Panc1 (cell line): ENCODE data around the gene INSYN1. TPM values are rescaled to one million over a fixed set of nuclear protein-coding genes. Genes with fewer than 3 reads are reported as not detected.

Experiments used
- ATAC-seq: fragments of 200-7000 bp; cut with Tn5 transposase; 2 replicates; pipeline ENCODE4 v1.9.1; 2020; ENCODE audit warnings: mild to moderate bottlenecking, moderate library complexity
- BruUV-seq: library from RNA; stranded (reverse); fragments of 400-500 nt; replicated peaks from 2 replicates; lab custom pipeline; 2021; lab: Mats Ljungman, UMichigan
- CTCF ChIA-PET: fragments of 300-600 bp; sonication (Branson Sonifier 250); formaldehyde crosslinking; loops from one replicate; lab custom pipeline; 2022; ENCODE audit warnings: antibody characterized with exemption; lab: Charles Lee
- POLR2A ChIA-PET: fragments of 300-600 bp; sonication (Branson Sonifier 250); formaldehyde crosslinking; loops from one replicate; lab custom pipeline; 2022; ENCODE audit warnings: antibody characterized with exemption; lab: Charles Lee
- DNase-seq: peaks from one replicate; pipeline ENCODE4 v3.0.0-alpha.2; 2010; ENCODE audit warnings: low read depth, low spot score
- H3K27ac ChIP-seq: 2 replicates; pipeline ENCODE4 v1.5.1; 2011; ENCODE audit warnings: mild to moderate bottlenecking, low read length, inconsistent platforms
- H3K27me3 ChIP-seq: fragments of 200-500 bp; sonication (Bioruptor generic); 2 replicates; pipeline ENCODE4 v1.6.0; 2014; ENCODE audit warnings: low read length, inconsistent platforms; ENCODE audit not compliant: control insufficient read depth, insufficient read depth
- H3K36me3 ChIP-seq: fragments of 200-500 bp; sonication (Bioruptor generic); 2 replicates; pipeline ENCODE4 v1.5.1; 2014; ENCODE audit warnings: inconsistent platforms, mild to moderate bottlenecking, low read length, moderate library complexity; ENCODE audit not compliant: control insufficient read depth, insufficient read depth
- H3K4me1 ChIP-seq: 2 replicates; pipeline ENCODE4 v1.5.1; 2011; ENCODE audit warnings: inconsistent platforms, mild to moderate bottlenecking, low read length, moderate library complexity; ENCODE audit not compliant: control insufficient read depth, insufficient read depth
- H3K4me3 ChIP-seq, 2 experiments: 2 replicates each; pipeline ENCODE4 v1.5.1; 2011 to 2012; ENCODE audit warnings: low read depth in 2 of 2, low read length in 2 of 2, mild to moderate bottlenecking in 2 of 2, inconsistent platforms in 1 of 2, moderate library complexity in 1 of 2
- H3K9me3 ChIP-seq: fragments of 200-500 bp; sonication (Bioruptor generic); 2 replicates; pipeline ENCODE4 v1.5.1; 2014; ENCODE audit warnings: low read depth, mild to moderate bottlenecking, inconsistent platforms, low read length, moderate library complexity; ENCODE audit not compliant: control insufficient read depth, insufficient read depth
- CTCF ChIP-seq: fragments of 450-650 bp; IDR thresholded peaks from 2 replicates; pipeline ENCODE4 v1.5.1; 2017; ENCODE audit warnings: mild to moderate bottlenecking
- POLR2AphosphoS5 ChIP-seq: IDR thresholded peaks from 2 replicates; pipeline ENCODE4 v1.6.1; 2012; ENCODE audit warnings: mild to moderate bottlenecking, low read depth, low read length, moderate library complexity
- REST ChIP-seq, 2 experiments: IDR thresholded peaks; 2 replicates each; pipeline ENCODE4 v1.6.1; 2011 to 2012; ENCODE audit warnings: low read depth in 2 of 2, control low read depth in 1 of 2, low read length in 1 of 2, mild to moderate bottlenecking in 1 of 2, moderate library complexity in 1 of 2; ENCODE audit not compliant: insufficient read depth in 1 of 2
- SIN3A ChIP-seq: IDR thresholded peaks from 2 replicates; pipeline ENCODE4 v1.6.1; 2012; ENCODE audit warnings: low read depth, mild to moderate bottlenecking, low read length, moderate library complexity, borderline replicate concordance; ENCODE audit not compliant: insufficient read depth
- TCF7L2 ChIP-seq: IDR thresholded peaks from 2 replicates; pipeline ENCODE4 v1.6.1; 2011; ENCODE audit warnings: mild to moderate bottlenecking, low read depth, low read length, inconsistent platforms
- in situ Hi-C: cut with HindIII; loops from 2 replicates; pipeline ENCODE4 v1.10.0; 2016; ENCODE audit warnings: low sequenced_read_pairs, low pct_unique_long_range_greater_than_20kb
- intact Hi-C: fragments of 100-400 bp; cut with micrococcal nuclease; formaldehyde crosslinking; loops from one replicate; pipeline ENCODE4 v1.10.0; 2022; ENCODE audit not compliant: unreplicated experiment
- total RNA-seq: library from RNA; stranded (reverse); gene quantifications from one replicate; pipeline ENCODE4 v1.2.1, GENCODE V29; 2021; ENCODE audit not compliant: unreplicated experiment

The INSYN1 gene
- total RNA-seq, 1 experiment from 2014 or later: 2.6 TPM

DNA sequence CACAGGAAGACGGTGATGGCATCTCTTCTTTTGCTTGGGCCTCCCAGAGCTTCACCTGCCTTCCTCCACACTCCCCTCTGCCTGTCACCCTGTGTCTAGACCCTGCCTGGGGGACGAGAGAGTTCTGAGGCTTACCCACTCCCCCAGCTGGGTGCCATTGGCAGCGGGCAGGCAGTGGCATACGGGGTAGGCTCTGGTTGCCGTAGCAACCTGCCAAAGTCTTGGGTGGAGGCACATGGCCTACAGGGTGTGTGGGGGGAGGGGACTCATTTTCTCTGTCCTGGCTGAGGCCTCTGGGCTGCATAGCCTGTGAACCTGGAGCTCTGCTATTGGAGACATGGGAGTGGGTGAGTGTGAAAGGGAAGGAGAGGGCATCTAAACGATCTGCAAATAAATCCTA, 4.4 kb downstream of the INSYN1 start:
- no peaks in the 10 kb centered on the region; the same call in 1 of the 2 replicates for H3K27me3 ChIP-seq
- POLR2A ChIA-PET: interaction anchor here (0.6 kb wide), 1 partner anchor 117 kb away, joined by 6 read pairs; no protein-coding TSS in a partner anchor
- no peak for TF ChIP-seq CTCF
- TF ChIP-seq REST (IDR thresholded peaks at IDR 0.05; ENCODE audit: insufficient read depth in 1 of 2, low read depth in 2 of 2, low read length in 1 of 2): no peak
- TF ChIP-seq POLR2AphosphoS5: no peak
- TF ChIP-seq TCF7L2: no peak
- no peak for TF ChIP-seq SIN3A

DNA sequence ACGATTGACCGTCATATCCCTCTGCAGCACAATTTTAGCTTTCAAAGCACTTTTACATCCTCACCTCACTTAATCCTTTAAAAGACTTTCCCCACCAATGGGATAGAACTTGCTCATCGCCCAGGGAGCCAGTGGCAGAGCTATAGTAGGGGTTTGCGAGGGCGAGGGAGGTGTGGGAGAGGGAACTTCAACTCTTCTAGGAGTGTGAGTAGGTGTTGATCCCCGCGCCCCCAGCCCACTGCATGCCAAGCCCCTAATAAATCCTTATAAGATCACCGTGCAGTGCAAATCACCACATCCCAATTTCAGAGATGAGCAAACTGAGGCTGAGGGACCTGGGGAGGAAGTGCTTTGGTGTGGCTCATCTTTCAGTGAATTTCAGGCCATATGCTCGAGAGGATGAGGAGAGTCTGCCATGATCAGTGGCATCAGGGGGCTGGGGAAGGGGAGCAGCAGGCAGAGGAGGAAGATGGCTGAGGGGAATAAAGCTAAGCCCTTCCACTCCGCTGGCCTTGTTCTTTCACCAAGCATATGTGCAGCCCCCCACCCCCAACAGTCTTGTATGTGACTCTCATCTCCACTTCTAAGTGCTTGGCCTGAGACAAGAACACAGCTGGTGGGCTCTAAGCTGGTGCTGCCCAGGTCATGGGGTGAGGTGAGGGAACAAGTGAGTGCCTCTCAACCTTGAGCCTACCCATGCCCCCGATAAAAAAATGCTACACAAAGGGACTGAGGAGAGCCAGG, 5.1 kb downstream of the INSYN1 start:
- in situ Hi-C loops (no loop called here), intact Hi-C loops (no loop called here)
- DNase-seq (no peak), ATAC-seq (no peak)
- CTCF ChIA-PET: no interaction called here
- POLR2A ChIA-PET: interaction anchor here (0.5 to 0.6 kb wide), 2 partner anchors 117 to 209 kb away, joined by 4 to 6 read pairs; no protein-coding TSS in a partner anchor
- Histone ChIP-seq H3K27me3 (no peaks in the 10 kb centered on the region; the same call in 1 of the 2 replicates), H3K36me3 (no peaks in the 10 kb centered on the region), H3K27ac (no peak overlapping the region), H3K9me3 (no peaks in the 10 kb centered on the region), H3K4me3 (no peak overlapping the region), H3K4me1 (peaks cover 10% of the 10 kb centered on the region; the same call in 1 of the 2 replicates)
- BruUV-seq: no TSS peak
- TF ChIP-seq REST (IDR thresholded peaks at IDR 0.05; ENCODE audit: insufficient read depth in 1 of 2, low read depth in 2 of 2, low read length in 1 of 2): no peak
- no peak for TF ChIP-seq TCF7L2
- TF ChIP-seq SIN3A: no peak
- TF ChIP-seq POLR2AphosphoS5: no peak
- TF ChIP-seq CTCF: no peak

More for the DNA sequence above, 4.4 kb downstream of the INSYN1 start:
- no peak for DNase-seq
- Histone ChIP-seq H3K4me1 (peaks cover 11% of the 10 kb centered on the region; the same call in 1 of the 2 replicates), H3K36me3 (no peaks in the 10 kb centered on the region), H3K27ac (no peak overlapping the region), H3K4me3 (no peak overlapping the region), H3K9me3 (no peaks in the 10 kb centered on the region)
- CTCF ChIA-PET: no interaction called here
- in situ Hi-C loops (no loop called here), intact Hi-C loops (no loop called here)
- ATAC-seq: no peak
- BruUV-seq: no TSS peak
